HG02610 (cell line): Measurements from ENCODE around the gene STMP1.
"Not testable (repeated sequence)": the region's sequence is repeated elsewhere in the genome, so short reads cannot be mapped to it uniquely, and the experiment has no call there.

Source experiments
- ATAC-seq: cut with Tn5 transposase; IDR thresholded peaks from one replicate; pipeline ENCODE4 v1.9.1; 2021; ENCODE audit warnings: mild to moderate bottlenecking, moderate library complexity; ENCODE audit not compliant: unreplicated experiment

Gene STMP1

DNA sequence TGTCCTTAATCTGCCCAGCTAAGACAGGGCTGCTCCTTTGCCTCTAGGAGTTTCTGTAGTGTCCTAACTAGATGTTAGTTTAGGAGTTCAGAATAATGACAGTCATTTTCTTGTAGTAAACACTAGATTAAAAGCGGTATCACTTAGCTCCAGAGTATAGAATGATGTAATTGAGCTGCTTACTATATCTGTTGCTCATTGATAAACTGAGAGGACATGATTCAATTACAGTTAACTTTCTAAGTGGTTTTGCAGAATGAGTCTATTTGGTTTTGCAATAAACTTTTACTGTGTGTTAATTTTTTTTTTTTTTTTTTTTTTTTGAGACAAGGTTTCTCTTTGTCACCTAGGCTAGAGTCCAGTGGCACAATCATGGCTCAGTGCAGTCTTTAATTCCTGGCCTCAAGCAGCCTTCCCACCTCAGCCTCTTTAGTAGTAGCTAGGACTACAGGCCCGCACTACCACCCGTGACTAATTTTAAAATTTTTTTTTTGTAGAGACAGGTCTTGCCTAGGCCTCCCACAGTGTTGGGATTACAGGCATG is 1.8 kb downstream of the STMP1 start:
- no peak for ATAC-seq

DNA sequence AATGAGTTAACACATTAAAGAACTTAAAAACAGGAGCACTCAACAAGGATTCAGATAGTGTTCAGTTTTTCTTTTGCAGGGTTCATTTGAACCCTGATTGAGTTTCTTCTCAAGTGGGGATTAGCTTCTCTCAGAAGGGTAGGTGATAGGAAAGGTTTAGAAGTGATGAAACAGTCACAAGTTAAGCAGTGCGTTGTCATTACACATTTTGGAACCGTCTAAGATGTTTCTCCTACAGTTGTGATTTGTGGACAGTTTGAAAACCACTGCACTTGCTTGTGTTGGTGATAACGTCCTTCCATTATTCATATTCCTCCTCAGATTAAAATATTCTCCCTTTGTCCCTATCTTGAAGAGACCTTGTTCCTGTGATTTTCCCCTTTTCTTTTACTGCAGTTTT is 2.7 kb downstream of the STMP1 start:
- ATAC-seq, result no peak

DNA sequence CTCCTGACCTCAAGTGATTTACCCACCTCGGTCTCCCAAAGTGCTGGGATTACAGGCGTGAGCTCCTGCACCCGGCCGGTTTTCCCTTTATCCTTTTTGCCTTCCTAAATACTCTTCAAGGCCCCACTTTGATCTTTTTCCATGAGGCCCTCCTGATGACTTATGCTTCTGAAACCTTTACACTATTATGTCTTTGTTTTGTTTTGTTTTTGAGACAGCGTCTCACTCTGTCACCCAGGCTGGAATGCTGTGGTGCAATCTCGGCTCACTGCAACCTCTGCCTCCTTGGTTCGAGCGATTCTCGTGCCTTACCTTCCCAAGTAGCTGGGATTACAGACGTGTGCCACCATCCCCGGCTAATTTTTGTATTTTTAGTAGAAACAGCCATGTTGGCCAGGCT is 3.8 kb downstream of the STMP1 start:
- no peak for ATAC-seq

DNA sequence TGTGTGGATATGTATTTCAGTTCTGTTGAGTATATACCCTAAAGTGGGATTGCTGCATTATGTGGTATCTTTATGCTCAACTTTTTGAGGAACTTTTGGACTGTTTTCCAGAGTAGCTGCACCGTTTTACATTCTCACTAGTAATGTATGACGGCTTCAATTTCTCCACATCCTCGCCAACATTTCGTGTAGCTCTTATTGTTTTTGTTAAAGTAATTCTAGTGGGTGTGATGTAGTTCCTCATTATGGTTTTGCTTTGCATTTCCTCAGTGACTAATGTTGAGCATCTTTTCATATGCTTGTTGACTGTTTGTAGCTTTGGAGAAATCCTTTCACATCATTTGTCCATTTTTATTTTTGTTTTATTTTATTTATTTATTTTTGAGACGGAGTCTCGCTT is 4.5 kb downstream of the STMP1 start:
- ATAC-seq, result no peak

DNA sequence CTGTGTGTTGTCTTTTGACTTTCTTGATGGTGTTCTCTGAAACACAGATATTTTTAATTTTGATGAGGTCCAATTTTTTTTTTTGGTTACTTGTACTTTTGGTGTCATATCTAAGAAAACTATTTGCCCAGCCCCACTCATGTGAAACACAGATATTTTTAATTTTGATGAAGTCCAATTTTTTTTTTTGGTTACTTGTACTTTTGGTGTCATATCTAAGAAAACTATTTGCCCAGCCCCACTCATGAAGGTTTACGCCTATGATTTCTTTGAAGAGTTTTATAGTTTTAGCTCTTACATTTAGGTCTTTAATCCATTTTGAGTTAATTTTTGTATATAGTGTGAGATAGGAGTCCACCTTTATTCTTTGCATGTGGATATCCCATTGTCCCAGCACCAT is 5.3 kb downstream of the STMP1 start:
- ATAC-seq, result not testable (repeated sequence)

DNA sequence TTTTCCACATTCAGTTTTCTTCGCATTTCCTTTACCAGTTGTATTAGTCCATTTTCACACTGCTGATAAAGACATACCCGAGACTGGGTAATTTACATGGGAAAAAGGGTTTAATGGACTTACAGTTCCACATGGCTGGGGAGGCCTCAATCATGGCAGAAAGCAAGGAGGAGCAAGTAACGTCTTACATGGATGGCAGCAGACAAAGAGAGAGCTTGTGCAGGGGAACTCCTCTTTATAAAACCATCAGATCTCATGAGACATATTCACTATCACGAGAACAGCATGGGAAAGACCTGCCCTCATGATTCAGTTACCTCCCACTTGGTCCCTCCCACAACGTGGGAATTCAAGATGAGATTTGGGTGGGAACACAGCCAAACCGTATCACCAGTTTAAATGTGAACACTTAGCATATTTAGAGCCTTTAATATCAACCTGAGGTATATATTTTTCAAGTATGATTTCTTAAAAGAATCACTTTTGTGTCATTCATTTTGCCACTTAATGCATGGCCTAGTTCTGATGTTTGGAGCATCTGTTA is 6.6 kb downstream of the STMP1 start:
- ATAC-seq, result not testable (repeated sequence)

DNA sequence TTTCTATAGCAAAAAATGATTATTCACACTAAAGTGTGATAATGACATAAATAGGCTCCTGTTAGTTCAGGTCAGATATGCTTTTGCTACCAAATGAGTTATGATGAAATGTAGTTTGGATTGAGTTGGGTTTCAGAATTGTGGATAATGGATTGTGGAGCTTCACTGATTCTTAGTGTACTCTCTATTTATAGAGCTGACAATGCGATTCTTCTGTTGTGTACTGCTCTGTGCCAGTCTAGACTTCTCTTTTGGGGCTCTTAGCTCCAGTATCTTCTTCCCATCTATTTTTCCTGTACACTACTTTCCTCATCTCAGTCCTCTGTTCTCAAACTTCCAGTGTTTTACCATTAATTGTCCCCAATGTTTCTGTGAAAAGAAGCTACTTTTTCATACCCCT is 7.5 kb downstream of the STMP1 start:
- no peak for ATAC-seq

DNA sequence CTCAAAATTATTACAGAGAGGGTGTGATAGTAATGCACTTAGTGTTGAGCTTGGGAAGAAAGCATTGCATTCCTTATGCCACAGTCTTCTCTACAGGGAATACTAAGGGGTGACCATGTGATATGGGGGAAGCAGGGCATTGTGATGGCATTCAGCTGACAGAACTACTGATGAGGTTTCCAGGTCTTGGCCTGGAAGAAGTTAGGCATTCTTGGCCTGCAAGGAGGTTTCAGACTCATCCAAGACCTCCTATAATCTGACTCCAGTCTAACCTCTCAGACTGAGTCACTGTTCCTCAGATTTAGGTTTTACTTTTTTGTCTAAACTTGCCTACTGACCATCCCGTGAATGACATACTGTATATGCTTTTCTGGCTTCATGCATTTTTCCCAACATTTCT is 7.9 kb downstream of the STMP1 start:
- no peak for ATAC-seq

DNA sequence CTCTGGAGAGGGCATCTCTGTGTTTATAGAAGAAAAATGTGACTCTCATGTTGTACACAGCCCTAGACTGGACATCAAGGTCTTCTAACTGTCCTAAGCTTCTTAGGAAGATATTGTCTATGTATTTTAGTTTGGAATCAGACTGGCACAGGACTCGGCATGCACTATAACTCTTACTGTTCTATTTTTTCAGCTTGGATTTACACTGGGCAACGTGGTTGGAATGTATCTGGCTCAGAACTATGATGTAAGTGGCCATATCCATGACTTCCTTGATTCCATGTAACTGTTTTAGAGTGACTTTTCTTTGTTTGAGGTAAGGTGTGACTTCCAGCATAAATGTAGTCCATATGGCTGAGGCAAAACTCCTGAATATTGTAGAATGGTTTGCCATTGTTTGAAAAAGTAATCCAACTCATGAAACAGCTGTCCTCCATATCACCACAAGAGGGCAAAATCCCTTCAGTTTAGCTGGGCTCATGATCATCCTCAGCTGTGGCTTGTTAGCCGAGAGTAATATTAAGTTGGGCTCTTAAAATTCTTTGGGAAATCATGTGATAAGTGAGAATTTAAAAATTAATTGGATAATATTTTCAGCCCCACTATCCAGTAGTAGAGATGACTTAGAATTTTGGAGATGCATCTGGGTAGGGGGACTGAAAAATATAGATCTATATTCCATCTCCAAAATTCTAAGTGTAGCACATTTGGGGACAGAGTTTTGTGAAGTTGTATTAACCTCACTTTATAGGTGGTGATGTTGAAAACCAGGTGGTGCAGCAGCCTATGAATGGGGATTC is 10.4 kb downstream of the STMP1 start:
- peak; percentile 79 for ATAC-seq

DNA sequence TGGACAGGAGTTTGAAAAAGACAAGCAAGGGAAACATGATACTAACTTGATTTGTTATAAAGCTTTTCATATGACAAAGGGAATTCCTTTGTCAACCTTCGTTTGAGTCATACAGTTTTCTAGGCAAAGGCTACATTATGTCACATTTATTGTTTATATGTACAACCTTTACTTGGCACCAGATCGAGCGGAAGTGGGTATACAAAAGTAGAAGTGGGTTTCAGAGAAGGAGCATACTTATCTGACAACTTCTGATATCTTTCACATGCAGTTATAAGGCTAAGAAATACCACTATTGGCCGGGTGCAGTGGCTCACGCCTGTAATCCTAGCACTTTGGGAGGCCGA is 11.0 kb downstream of the STMP1 start:
- ATAC-seq, result no peak

DNA sequence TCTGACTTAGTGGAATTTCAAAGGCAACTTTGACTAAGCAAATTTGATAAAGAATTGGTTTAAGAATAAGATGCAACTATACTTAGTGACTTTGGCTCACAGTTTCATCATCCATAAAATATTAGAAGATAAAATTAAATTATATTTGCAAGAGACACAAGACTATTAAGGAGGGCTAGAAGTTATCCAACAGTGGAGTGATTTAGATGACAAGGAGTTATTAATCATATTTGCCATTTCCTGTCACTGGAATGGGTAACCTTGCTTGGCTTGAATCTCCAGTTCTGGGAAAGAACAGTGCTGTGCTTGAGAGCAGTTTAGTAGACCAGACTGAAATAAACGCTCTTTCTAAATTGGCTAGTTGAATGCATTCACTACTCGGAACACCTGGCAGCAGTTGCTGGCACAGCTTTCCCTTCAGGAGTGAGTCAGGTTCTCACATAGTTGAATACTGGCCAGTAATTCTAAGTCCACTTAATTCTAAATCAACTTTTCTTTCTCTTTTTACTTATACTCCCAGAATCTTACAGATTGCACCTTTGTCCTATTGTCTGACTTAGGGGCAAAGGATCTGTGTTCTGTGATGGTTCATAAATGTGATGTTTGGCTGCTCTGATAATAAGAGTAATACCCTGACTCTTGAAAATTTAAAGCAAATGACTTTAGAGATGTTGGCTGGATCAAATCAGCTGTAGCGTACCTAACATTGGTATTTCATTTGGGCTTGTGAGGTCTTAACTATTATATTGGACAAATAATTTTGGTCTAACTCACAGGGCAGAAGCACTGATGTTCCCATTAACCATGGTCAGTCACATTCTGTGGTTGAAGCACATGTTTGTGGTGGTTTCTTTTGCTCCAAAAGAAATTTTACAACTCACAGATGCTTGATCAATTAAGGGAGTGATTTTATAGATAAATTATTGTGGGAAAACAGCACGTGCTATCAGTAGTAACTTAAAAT is 16.6 kb downstream of the STMP1 start:
- no peak for ATAC-seq

DNA sequence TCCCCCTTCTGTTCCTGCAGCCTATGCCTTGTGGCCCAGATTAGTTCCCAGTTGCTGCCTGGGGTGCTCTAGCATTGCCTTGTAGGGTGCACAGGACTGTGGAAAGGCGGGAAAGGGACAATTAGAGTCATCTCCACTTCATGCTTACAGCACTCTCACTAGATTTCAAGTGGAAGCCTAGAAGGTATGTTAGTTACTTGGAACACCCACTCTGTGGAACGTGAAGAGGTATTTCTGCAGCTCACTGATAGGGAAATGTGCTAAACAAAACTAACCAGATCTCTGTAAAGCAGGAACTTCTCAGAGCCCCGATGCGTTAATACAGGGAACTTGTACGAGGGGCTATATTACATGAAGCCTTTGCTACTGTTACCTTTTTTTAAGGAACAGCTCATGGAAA is 19.4 kb downstream of the STMP1 start:
- no peak for ATAC-seq

DNA sequence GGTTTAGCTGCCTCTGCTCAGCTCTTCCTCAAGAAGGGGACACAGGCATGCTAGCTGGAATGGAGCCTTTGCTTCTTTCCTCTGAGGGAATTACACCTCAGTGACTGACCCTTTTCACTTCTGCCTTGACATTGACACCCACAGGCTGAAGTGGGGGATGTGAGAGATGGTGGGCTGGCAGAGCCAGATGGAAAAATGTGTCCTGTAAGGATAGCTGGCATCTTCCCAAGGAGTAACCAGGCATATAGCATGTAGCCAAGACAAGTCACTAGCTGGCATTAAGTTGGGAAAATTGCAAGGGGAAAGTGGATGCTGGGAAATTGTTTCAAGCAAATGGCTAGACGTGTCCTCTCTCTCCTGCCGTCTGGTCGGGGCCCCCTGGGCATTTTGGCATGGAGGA is 19.9 kb downstream of the STMP1 start:
- no peak for ATAC-seq

DNA sequence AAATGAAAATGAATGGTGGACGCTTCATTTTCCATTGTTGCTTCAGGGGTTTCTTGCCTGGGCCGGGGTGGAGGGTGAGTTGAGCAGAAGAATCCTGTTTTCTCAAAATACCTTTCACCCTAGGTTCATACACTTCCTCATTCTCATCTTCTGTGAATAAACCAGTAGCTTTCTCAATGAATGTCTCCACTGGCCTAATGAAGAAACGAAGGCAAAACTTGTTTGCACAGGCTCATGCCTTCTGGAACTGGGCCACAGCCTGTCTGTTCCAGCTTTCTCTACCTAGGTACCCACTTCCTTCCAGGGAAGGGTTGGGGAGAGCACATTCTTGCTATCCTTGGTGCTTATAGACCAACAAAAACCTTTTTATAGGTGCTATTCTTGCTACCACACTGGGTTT is 21.3 kb downstream of the STMP1 start:
- no peak for ATAC-seq

DNA sequence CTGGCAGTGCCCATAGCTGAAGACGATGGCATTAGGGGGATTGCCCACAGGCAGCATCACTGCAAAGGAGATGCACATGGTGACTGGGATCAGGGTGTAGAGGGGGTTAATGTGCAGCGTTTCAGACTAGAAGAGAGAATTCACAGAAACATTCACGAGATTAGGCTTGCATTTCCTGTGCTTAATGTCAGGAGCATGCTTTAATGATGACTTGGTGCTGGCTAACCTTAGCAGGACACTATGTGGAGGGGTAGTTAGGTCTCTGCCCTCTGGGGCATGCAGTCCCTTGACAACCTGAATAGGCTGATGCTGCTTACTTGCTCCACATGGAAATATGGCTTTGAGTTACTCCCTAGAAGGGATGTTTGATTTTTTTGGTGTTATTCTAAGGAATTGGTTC is 21.8 kb downstream of the STMP1 start:
- ATAC-seq, result no peak

DNA sequence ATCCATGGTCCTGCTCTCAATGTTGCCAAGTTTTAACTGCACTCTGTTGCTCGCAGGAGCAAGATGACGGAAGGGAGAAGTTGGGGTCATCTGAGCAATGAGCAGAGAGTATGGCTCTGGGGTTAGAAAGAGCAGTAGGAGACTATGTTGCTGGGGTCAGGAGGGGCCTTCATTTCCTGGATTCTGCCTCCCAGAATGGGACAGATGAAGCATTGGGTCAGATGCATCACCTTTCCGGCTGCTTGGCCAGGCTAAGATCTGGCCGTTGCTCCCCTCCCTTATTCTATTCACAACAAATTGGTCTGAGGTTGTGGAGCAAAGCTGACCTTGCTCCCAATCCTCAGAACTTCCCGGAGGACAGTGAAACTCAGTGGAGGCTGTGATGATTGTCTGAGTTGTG is 22.4 kb downstream of the STMP1 start:
- ATAC-seq, result no peak

DNA sequence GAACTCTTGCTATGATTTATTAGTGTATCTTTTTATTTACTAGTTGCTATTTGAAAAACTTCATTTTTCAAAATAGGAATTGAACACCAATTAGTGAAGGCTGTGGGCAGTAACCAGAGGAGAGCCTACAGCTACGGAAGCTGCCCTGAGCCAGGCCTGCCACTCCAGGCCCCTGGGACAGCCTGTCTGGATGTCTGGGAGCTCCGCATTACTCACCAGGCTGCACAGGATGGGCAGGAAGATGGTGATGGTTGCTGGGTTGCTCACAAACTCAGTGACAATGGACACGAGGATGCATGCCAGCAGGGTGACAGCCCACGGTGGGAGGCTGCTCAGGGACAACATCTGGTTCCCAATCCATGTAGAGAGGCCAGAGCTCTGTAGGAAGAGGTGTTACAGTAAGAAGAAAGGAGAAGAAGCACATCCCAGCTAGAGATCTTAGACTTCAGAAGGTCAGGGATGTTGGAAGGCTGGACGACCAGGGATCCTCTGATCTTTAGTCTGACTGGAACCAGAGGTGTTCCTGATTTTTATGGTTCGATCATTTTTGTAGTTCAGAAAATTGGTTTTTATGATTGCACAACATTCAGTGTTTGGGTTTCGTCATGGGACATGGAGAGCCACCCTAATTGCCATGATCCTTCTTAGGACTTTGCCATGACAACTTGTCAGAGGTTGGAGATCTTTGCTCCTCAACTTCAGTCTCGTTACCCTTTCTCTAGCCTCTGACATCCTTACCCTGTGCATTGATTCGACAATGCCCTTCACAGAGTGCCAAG is 23.2 kb downstream of the STMP1 start:
- no peak for ATAC-seq

DNA sequence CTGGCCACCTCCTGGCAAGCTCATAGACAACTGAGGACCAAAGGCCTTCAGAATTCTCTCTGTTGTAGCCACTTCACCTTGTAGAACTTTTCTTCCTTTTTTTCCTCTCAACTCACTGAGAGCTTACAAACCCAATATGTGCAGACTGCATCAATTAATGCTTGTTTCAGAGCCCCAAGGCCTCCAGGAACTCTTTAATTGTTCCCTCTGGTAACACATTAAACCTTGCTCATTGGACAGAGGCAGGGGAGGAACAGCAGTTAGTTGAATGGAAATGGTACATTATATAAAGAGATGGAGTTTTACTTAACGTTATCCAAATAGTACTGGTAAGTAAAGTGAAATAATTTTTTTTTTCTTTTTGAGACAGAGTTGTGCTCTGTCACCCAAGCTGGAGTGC is 25.2 kb downstream of the STMP1 start:
- no peak for ATAC-seq

DNA sequence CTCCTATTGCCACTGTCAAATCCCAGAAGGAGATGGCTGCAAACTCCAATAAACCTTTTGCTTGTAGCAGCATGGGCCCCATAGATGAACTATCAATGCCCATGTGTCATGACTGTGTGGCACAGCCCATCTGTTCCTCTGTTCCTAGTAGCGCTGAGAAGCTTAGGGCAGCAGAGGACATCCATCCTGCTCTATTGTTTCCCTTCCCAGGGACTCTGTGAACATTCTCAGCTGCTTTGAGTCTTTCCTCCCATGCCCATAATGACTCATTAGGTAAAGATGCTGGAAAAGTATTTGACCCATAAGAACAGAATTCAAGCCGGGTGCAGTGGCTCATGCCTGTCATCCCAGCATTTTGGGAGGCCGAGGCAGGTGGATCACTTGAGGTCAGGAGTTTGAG is 28.3 kb downstream of the STMP1 start:
- ATAC-seq, result no peak

DNA sequence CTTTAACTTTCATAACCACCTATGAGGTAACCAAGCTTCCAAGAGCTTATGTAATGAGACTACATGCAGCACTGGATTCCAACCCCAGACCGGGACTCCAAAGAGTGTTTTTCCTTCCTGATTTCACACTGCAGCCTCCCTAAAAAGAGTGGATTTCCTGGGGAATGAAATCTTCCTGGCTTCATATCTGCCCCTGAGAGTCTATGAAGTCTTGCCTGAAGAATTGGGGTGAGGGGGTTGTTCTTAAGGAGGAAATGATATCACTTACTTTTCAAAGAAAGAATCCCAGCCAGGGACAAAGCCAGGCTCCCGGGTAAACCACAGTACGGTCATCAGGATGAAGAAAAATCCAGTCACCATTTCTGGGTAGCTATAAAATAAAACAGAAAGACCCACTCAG is 29.7 kb downstream of the STMP1 start:
- ATAC-seq, result no peak

DNA sequence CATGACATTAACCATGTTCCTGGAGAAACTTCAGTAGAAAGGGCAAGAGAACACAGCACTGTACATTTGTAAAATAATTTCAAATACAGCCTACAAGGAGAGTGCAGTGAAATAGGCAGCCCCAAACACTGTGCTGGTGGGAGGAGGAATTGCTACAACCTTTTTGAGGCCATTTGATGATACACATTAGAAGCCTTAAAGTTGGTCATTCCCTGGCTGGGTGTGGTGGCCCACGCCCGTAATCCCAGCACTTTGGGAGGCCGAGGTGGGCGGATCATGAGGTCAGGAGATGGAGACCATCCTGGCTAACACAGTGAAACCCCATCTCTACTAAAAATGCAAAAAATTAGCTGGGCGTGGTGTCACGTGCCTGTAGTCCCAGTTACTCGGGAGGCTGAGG is 30.3 kb downstream of the STMP1 start:
- not testable (repeated sequence) for ATAC-seq
